ENCODE data around the gene DDX56. TPM values are rescaled to one million over a fixed set of nuclear protein-coding genes. Genes with fewer than 3 reads are reported as not detected.
A peak's percentile ranks its signal among the peaks of the same experiment; 100 is the strongest.

The DDX56 gene, protein sequence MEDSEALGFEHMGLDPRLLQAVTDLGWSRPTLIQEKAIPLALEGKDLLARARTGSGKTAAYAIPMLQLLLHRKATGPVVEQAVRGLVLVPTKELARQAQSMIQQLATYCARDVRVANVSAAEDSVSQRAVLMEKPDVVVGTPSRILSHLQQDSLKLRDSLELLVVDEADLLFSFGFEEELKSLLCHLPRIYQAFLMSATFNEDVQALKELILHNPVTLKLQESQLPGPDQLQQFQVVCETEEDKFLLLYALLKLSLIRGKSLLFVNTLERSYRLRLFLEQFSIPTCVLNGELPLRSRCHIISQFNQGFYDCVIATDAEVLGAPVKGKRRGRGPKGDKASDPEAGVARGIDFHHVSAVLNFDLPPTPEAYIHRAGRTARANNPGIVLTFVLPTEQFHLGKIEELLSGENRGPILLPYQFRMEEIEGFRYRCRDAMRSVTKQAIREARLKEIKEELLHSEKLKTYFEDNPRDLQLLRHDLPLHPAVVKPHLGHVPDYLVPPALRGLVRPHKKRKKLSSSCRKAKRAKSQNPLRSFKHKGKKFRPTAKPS
- total RNA-seq: 10 to 100 TPM; 34.1 to 69.6 (median 50.0) TPM

DNA sequence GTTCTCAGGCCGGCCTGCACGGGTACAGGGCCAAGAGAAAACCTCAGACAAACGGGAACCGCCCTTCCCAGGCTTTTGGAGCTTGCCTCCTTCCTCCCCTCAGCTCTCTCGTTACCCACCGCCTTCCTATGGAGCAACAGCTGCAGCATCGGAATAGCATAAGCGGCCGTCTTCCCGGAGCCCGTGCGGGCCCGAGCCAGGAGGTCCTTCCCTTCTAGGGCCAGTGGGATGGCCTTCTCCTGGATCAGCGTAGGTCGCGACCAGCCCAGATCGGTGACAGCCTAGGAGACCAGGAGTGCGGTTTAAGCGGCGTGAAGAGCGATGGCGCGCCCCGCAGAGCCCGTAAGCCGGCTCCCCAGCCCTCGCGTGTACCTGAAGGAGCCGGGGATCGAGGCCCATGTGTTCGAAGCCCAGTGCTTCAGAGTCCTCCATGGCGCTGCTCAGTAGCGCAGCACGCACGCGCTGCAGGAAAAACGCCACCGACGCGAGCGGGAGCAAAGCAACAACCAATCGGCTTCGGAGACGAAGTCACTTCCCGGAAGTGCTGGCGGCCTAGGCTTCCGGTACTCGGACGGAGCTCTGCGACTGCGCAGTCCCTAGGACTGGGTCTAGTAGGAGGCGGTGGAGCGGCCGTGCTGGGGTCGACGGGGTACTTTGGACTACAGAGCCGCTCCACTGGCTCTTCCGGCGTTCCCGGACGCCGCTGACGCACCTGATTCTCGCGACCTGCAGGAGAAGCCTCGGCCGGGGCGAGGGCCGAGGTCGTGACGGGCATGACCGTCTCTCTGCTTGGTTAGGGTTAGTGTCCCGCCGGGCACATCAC, at the start of gene DDX56:
TSS of gene DDX56 (minus strand) at position 445 of the 823 bp plus-strand sequence. CDS start at position 432, 13 bp downstream.
- 0% methylated on average over 4 to 27 of the region's 74 CpGs for WGBS, 2 donors
- intact Hi-C loops (cut with DNase I): no loop called here

DNA sequence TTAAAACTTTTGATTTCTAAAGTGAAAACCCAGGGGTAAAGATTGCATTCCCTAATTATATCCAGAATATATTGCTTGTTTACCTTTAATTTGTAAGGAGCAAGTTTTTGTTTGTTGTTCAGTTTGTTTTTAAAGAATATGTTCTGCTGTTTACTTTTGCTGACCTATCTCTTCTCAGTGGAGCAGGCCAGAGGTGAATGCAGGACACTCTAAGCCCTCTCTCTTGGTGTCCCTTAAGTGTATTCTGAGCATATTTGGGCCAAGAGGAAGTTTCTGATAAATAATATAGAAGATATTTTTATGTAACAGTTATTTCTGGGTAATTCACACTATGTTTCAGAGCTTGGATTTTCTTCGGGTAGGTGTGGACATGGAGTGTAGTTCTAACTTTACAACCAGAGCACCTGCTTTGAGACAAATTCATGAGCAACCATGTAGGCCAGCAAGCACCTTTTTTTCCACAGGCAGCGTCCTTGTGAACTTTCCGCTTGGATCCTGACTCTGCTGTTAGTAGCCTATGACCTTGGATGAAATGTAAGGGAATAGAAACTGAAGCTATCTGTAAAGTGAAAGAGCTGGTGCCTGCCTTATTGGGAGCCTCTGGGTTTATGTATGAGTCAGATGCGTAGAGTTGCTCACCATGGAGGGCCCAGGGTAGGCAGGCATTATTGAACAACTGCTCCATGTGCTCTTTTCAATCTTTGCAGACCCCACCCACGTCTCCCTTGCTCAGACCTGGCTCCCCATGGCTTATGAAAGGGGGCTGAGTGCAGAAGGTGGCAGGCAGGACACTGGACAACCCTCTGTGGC, 48.8 kb upstream of the DDX56 start:
- peak overlapping the region in 3 of 4 donors; percentile 61 to 68 (median 64) for H3K27ac ChIP-seq
- WGBS, 2 donors: 65 to 85% methylated on average over 4 to 5 of the region's 5 CpGs
- no peak for DNase-seq
- H3K4me1 ChIP-seq: peaks cover 20 to 74% (median 42%) of the 10 kb centered on the region in 3 donors
- H3K9me3 ChIP-seq: no peaks in the 10 kb centered on the region
- H3K4me3 ChIP-seq: no peak overlapping the region
- TF ChIP-seq, protein P1, sequence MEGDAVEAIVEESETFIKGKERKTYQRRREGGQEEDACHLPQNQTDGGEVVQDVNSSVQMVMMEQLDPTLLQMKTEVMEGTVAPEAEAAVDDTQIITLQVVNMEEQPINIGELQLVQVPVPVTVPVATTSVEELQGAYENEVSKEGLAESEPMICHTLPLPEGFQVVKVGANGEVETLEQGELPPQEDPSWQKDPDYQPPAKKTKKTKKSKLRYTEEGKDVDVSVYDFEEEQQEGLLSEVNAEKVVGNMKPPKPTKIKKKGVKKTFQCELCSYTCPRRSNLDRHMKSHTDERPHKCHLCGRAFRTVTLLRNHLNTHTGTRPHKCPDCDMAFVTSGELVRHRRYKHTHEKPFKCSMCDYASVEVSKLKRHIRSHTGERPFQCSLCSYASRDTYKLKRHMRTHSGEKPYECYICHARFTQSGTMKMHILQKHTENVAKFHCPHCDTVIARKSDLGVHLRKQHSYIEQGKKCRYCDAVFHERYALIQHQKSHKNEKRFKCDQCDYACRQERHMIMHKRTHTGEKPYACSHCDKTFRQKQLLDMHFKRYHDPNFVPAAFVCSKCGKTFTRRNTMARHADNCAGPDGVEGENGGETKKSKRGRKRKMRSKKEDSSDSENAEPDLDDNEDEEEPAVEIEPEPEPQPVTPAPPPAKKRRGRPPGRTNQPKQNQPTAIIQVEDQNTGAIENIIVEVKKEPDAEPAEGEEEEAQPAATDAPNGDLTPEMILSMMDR (IDR thresholded peaks at IDR 0.05): no peak
- TF ChIP-seq POLR2A (IDR thresholded peaks at IDR 0.05): no peak
- intact Hi-C loops (cut with DNase I): no loop called here
- peaks cover 0 to 37% (median 26%) of the 10 kb centered on the region in 3 donors for H3K36me3 ChIP-seq
- no peaks in the 10 kb centered on the region for H3K27me3 ChIP-seq

More for the DNA sequence above, at the start of gene DDX56:
- TF ChIP-seq POLR2A (IDR thresholded peaks at IDR 0.05): peak in 3 of 4 donors; percentile 47 to 87 (median 86)
- TF ChIP-seq, protein P1 (IDR thresholded peaks at IDR 0.05): peak in 1 of 6 experiments; percentile 13
- Histone ChIP-seq H3K27me3 (no peaks in the 10 kb centered on the region), H3K27ac (peak within 1 kb of the TSS; percentile 82 to 92 (median 92)), H3K4me3 (peak within 1 kb of the TSS; percentile 67 to 94 (median 74)), H3K9me3 (no peaks in the 10 kb centered on the region), H3K36me3 (peaks cover 34 to 75% (median 47%) of the 10 kb centered on the region in 3 donors), H3K4me1 (peaks cover 11 to 33% (median 19%) of the 10 kb centered on the region in 3 donors)
- peak; percentile 70 for DNase-seq

DNA sequence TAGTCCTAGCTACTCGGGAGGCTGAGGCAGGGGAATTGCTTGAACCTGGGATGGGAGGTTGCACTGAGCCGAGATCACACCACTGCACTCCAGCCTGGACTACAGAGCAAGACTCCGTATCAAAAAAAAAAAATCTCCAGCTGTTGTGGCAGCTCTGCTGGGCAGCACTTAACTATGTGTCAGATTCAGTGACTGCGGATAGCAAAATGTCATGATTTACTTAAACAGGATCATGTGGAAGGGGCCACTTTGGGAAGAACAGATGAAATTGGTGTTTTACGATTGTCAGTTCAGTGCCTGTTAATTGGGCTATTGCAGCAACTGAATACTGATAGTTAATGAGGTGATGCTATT, 48.0 kb upstream of the DDX56 start:
- H3K27ac ChIP-seq: peak overlapping the region; percentile 35 to 75 (median 64)
- peaks cover 0 to 29% (median 18%) of the 10 kb centered on the region in 3 donors for H3K36me3 ChIP-seq
- no peak for TF ChIP-seq POLR2A (IDR thresholded peaks at IDR 0.05)
- TF ChIP-seq, protein P1 (IDR thresholded peaks at IDR 0.05): no peak
- no peak for DNase-seq
- 90 to 96% methylated on average over 5 of the region's 5 CpGs for WGBS, 2 donors
- H3K4me3 ChIP-seq: no peak overlapping the region
- H3K27me3 ChIP-seq: no peaks in the 10 kb centered on the region
- H3K9me3 ChIP-seq: no peaks in the 10 kb centered on the region
- intact Hi-C loops (cut with DNase I): no loop called here
- H3K4me1 ChIP-seq: peaks cover 21 to 82% (median 42%) of the 10 kb centered on the region in 3 donors

DNA sequence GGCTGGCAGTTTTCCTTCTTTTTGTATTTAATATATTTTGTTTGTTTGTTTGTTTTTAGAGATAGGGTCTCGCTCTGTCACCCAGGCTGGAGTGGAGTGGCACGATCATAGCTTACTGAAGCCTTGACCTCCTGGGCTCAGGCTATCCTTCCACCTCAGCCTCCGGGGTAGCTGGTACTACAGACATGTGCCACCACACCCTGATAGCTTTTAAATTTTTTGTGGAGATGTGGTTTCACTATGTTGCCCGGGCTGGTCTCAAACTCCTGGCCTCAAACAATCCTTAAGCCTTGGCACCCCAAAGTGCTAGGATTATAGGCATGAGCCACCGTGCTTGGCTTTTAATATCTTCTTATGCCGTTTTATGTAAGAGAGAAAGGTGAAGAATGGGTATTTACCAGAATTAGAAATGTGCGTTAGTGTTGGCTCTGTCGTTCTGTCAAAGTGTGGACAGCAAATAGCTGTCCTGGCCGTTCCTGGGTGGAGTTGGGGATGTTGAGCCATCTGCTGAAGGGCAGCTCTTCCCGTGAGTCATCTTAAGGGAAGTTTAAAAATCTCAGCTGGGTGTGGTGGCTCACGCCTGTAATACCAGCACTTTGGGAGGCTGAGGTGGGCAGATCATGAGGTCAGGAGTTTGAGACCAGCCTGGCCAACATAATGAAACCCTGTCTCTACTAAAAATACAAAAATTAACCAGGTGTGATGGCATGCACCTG, 47.5 kb upstream of the DDX56 start:
- TF ChIP-seq POLR2A (IDR thresholded peaks at IDR 0.05): no peak
- TF ChIP-seq, protein P1 (IDR thresholded peaks at IDR 0.05): no peak
- Histone ChIP-seq H3K27me3 (no peaks in the 10 kb centered on the region), H3K4me1 (peaks cover 18 to 81% (median 42%) of the 10 kb centered on the region in 3 donors), H3K27ac (peak overlapping the region; percentile 35 to 75 (median 64)), H3K9me3 (no peaks in the 10 kb centered on the region), H3K36me3 (peaks cover 0 to 23% (median 13%) of the 10 kb centered on the region in 3 donors), H3K4me3 (no peak overlapping the region)
- no peak for DNase-seq
- WGBS, 2 donors: 69 to 73% methylated on average over 11 of the region's 11 CpGs
- intact Hi-C loops (cut with DNase I): no loop called here

All from esophagus squamous epithelium (tissue), 5 donors.